HCT116 (cell line): Measurements from ENCODE around the gene SLC5A3. TPM values are rescaled to one million over a fixed set of nuclear protein-coding genes. Genes with fewer than 3 reads are reported as not detected.

Experiments used
- ATAC-seq: fragments of 200-7000 bp; cut with Tn5 transposase; 2 replicates; pipeline ENCODE4 v1.9.1; 2020; ENCODE audit warnings: mild to moderate bottlenecking, moderate library complexity
- BruUV-seq: library from RNA; stranded (reverse); fragments of 400-500 nt; replicated peaks from 2 replicates; lab custom pipeline; 2021; lab: Mats Ljungman, UMichigan
- CTCF ChIA-PET: fragments of 300-600 bp; sonication (Branson Sonifier 250); formaldehyde crosslinking; loops from one replicate; lab custom pipeline; 2021; ENCODE audit warnings: antibody characterized with exemption; lab: Charles Lee
- POLR2A ChIA-PET: fragments of 300-600, 350-600 bp; sonication (Branson Sonifier 250); formaldehyde crosslinking; loops from one replicate; lab custom pipeline; 2021; ENCODE audit warnings: antibody characterized with exemption; lab: Charles Lee
- RAD21 ChIA-PET, 2 experiments: fragments of 300-600 bp; sonication (Branson Sonifier 250); formaldehyde crosslinking; loops; one replicate each; lab custom pipeline; 2023; ENCODE audit warnings: low total read pairs in 2 of 2; ENCODE audit not compliant: uncharacterized antibody in 2 of 2, unreplicated experiment in 2 of 2, low non-redundant PET in 1 of 2; lab: Charles Lee
- DNase-seq: peaks from one replicate; pipeline ENCODE4 v3.0.0-alpha.2; 2010; ENCODE audit warnings: low read depth, low spot score
- H2AFZ ChIP-seq: fragments of 200-600 bp; shearing (Covaris generic), sonication (generic); 2 replicates; pipeline ENCODE4 v1.6.1; 2017; ENCODE audit warnings: low read depth, mixed run types, mixed read lengths, antibody characterized with exemption, low read length; ENCODE audit not compliant: poor library complexity, severe bottlenecking
- H3K27ac ChIP-seq: 2 replicates; pipeline ENCODE4 v1.5.1; 2012; ENCODE audit warnings: low read depth, low read length
- H3K27me3 ChIP-seq: fragments of 200-600 bp; sonication (generic); 2 replicates; pipeline ENCODE4 v1.6.1; 2016; ENCODE audit warnings: mixed run types, low read length, mixed read lengths; ENCODE audit not compliant: insufficient read depth
- H3K36me3 ChIP-seq, 2 experiments: fragments of 200-500 bp in 1 of 2; fragments of 200-600 bp in 1 of 2; sonication (Bioruptor generic) in 1 of 2; sonication (generic) in 1 of 2; 2 replicates each; pipeline versions ENCODE4 v1.5.1 to v1.6.1; 2014 to 2016; ENCODE audit warnings: low read length in 2 of 2, inconsistent platforms in 1 of 2, mixed read lengths in 1 of 2, mixed run types in 1 of 2; ENCODE audit not compliant: insufficient read depth in 2 of 2, control insufficient read depth in 1 of 2
- H3K4me1 ChIP-seq, 2 experiments: fragments of 200-600 bp in 1 of 2; sonication (generic) in 1 of 2; 2 replicates each; pipeline versions ENCODE4 v1.5.1 to v1.6.1; 2012 to 2017; ENCODE audit warnings: low read length in 2 of 2, inconsistent platforms in 1 of 2, mild to moderate bottlenecking in 1 of 2, mixed read lengths in 1 of 2, mixed run types in 1 of 2, moderate library complexity in 1 of 2; ENCODE audit not compliant: insufficient read depth in 2 of 2, control insufficient read depth in 1 of 2
- H3K4me2 ChIP-seq: fragments of 200-600 bp; sonication (generic); 2 replicates; pipeline ENCODE4 v1.6.1; 2017; ENCODE audit warnings: mixed run types, low read length, mixed read lengths
- H3K4me3 ChIP-seq, 2 experiments: fragments of 200-600 bp in 1 of 2; sonication (generic) in 1 of 2; replicated peaks in 1 of 2; 2 replicates each; pipeline ENCODE4 v1.5.1; 2011 to 2016; ENCODE audit warnings: low read length in 2 of 2, control low read depth in 1 of 2, low read depth in 1 of 2, mild to moderate bottlenecking in 1 of 2, mixed read lengths in 1 of 2, mixed run types in 1 of 2
- H3K79me2 ChIP-seq: fragments of 200-600 bp; sonication (generic); 2 replicates; pipeline ENCODE4 v1.6.1; 2017; ENCODE audit warnings: mild to moderate bottlenecking, mixed run types, low read length, moderate library complexity, mixed read lengths; ENCODE audit not compliant: insufficient read depth
- H3K9ac ChIP-seq: fragments of 200-600 bp; sonication (generic); 2 replicates; pipeline ENCODE4 v1.6.1; 2016; ENCODE audit warnings: low read length, mixed read lengths
- H3K9me2 ChIP-seq: fragments of 200-600 bp; sonication (generic), shearing (Covaris generic); 2 replicates; pipeline ENCODE4 v1.6.1; 2017; ENCODE audit warnings: mixed run types, mild to moderate bottlenecking, moderate library complexity; ENCODE audit not compliant: insufficient read depth
- H3K9me3 ChIP-seq, 2 experiments: fragments of 200-500 bp in 1 of 2; fragments of 200-600 bp in 1 of 2; sonication (Bioruptor generic) in 1 of 2; sonication (generic) in 1 of 2; 2 replicates each; pipeline ENCODE4 v1.6.1; 2014 to 2017; ENCODE audit warnings: low read length in 2 of 2, mixed read lengths in 2 of 2, inconsistent platforms in 1 of 2, low read depth in 1 of 2, mild to moderate bottlenecking in 1 of 2, mixed run types in 1 of 2, moderate library complexity in 1 of 2; ENCODE audit not compliant: control insufficient read depth in 1 of 2, insufficient read depth in 1 of 2
- H4K20me1 ChIP-seq: fragments of 200-600 bp; sonication (generic), shearing (Covaris generic); 2 replicates; pipeline ENCODE4 v1.6.1; 2017; ENCODE audit warnings: mixed run types, mild to moderate bottlenecking, moderate library complexity; ENCODE audit not compliant: insufficient read depth
- ATF3 ChIP-seq: IDR thresholded peaks from 2 replicates; pipeline ENCODE4 v1.6.1; 2012
- CBX3 ChIP-seq: IDR thresholded peaks from 2 replicates; pipeline ENCODE4 v1.6.1; 2012; ENCODE audit warnings: low read depth
- CEBPB ChIP-seq: IDR thresholded peaks from 2 replicates; pipeline ENCODE4 v1.6.1; 2012; ENCODE audit warnings: low read depth
- CTCF ChIP-seq, 3 experiments: fragments of 200-600 bp in 1 of 3; sonication (generic) in 1 of 3; IDR thresholded peaks in 2 of 3; conservative IDR thresholded peaks in 1 of 3; 2 replicates each; pipeline ENCODE4 v1.5.1; 2012 to 2017; ENCODE audit warnings: low read depth in 2 of 3, low read length in 2 of 3, antibody characterized with exemption in 1 of 3, borderline replicate concordance in 1 of 3, control low read depth in 1 of 3, mild to moderate bottlenecking in 1 of 3, mixed read lengths in 1 of 3, mixed run types in 1 of 3, moderate library complexity in 1 of 3; ENCODE audit not compliant: insufficient read depth in 1 of 3
- EGR1 ChIP-seq: IDR thresholded peaks from 2 replicates; pipeline ENCODE4 v1.6.1; 2012; ENCODE audit warnings: low read depth
- FOSL1 ChIP-seq: IDR thresholded peaks from 2 replicates; pipeline ENCODE4 v1.6.1; 2012; ENCODE audit warnings: low read depth
- JUND ChIP-seq: IDR thresholded peaks from 2 replicates; pipeline ENCODE4 v1.6.1; 2012
- POLR2A ChIP-seq: IDR thresholded peaks from 2 replicates; pipeline ENCODE4 v1.7.0; 2011; ENCODE audit warnings: borderline replicate concordance; ENCODE audit not compliant: insufficient read depth, insufficient read length; ENCODE audit errors: extremely low read depth
- POLR2AphosphoS5 ChIP-seq: IDR thresholded peaks from 2 replicates; pipeline ENCODE4 v1.6.1; 2011; ENCODE audit warnings: mild to moderate bottlenecking, low read depth, low read length, moderate library complexity
- SIN3A ChIP-seq: IDR thresholded peaks from 2 replicates; pipeline ENCODE4 v1.6.1; 2012; ENCODE audit warnings: low read depth
- SP1 ChIP-seq: IDR thresholded peaks from 2 replicates; pipeline ENCODE4 v1.6.1; 2012; ENCODE audit warnings: low read depth
- SRF ChIP-seq: IDR thresholded peaks from 2 replicates; pipeline ENCODE4 v1.6.1; 2012; ENCODE audit warnings: low read depth
- TCF7L2 ChIP-seq: IDR thresholded peaks from 2 replicates; pipeline ENCODE4 v1.7.0; 2011; ENCODE audit warnings: borderline replicate concordance, inconsistent platforms; ENCODE audit not compliant: insufficient read depth, insufficient read length; ENCODE audit errors: extremely low read depth
- YY1 ChIP-seq: IDR thresholded peaks from 2 replicates; pipeline ENCODE4 v1.6.1; 2011; ENCODE audit warnings: low read length, low read depth, moderate library complexity, mild to moderate bottlenecking; ENCODE audit not compliant: insufficient replicate concordance; ENCODE audit errors: extremely low read depth
- ZBTB33 ChIP-seq: IDR thresholded peaks from 2 replicates; pipeline ENCODE4 v1.6.1; 2011; ENCODE audit warnings: mild to moderate bottlenecking, low read length, moderate library complexity; ENCODE audit not compliant: insufficient replicate concordance; ENCODE audit errors: extremely low read depth
- intact Hi-C: fragments of 100-400 bp; cut with micrococcal nuclease; formaldehyde crosslinking; loops from 2 replicates; pipeline ENCODE4 v1.10.0; 2022
- total RNA-seq: library from RNA; stranded (reverse); gene quantifications from one replicate; pipeline ENCODE4 v1.2.1, GENCODE V29; 2021; ENCODE audit not compliant: unreplicated experiment

Gene SLC5A3
- total RNA-seq, 1 experiment from 2014 or later = 11.8 TPM

GRCh38 chr21:34065027-34065426 is 8.4 kb upstream of the SLC5A3 start:
- Histone ChIP-seq H3K4me2 (no peak overlapping the region), H3K27me3 (no peaks in the 10 kb centered on the region), H3K36me3 (no peaks in the 10 kb centered on the region), H3K9me2 (no peaks in the 10 kb centered on the region), H3K27ac (no peak overlapping the region), H3K4me1 (no peaks in the 10 kb centered on the region), H3K9me3 (no peaks in the 10 kb centered on the region), H4K20me1 (no peaks in the 10 kb centered on the region), H3K4me3 (no peak overlapping the region), H3K9ac (no peak overlapping the region), H2AFZ (no peak overlapping the region), H3K79me2 (no peaks in the 10 kb centered on the region)
- intact Hi-C loops = no loop called here
- ChIA-PET RAD21 (no interaction called here), POLR2A (no interaction called here), CTCF (no interaction called here)
- ATAC-seq (no peak), DNase-seq (no peak)
- no TSS peak for BruUV-seq
- TF ChIP-seq EGR1 (no peak), SIN3A (no peak)

- intact Hi-C loops = loop anchor here (10.0 kb wide), 1 partner anchor 127 kb away; no protein-coding TSS in a partner anchor
- H3K36me3 ChIP-seq = 0 out of 4 replicates have a peak, but pooled peaks cover 0 to 5% of the 10 kb centered on the region in 2 experiments
- H2AFZ ChIP-seq = no peak overlapping the region
- H3K4me2 ChIP-seq = no peak overlapping the region
- TF ChIP-seq JUND = no peak
- TF ChIP-seq SP1 = no peak
- TF ChIP-seq ATF3 = no peak
- no peak for TF ChIP-seq POLR2A
- TF ChIP-seq ZBTB33 = no peak
- no peak for TF ChIP-seq SIN3A
- TF ChIP-seq POLR2AphosphoS5 = no peak
- no peak for TF ChIP-seq SRF
- TF ChIP-seq YY1 = no peak
- no peak for TF ChIP-seq TCF7L2
- no peak for TF ChIP-seq CBX3
- no peak for TF ChIP-seq FOSL1
- TF ChIP-seq CEBPB = no peak
- TF ChIP-seq CTCF (IDR thresholded peaks at IDR 0.05 in 2 of 3, conservative IDR thresholded peaks at IDR 0.05 in 1 of 3; ENCODE audit: borderline replicate concordance in 1 of 3, insufficient read depth in 1 of 3, low read depth in 2 of 3, low read length in 2 of 3) = no peak
- TF ChIP-seq EGR1 = no peak
- TF ChIP-seq, all 23 proteins: peak for 0
- H3K9me2 ChIP-seq = no peaks in the 10 kb centered on the region
- H3K27ac ChIP-seq = no peak overlapping the region
- H3K9ac ChIP-seq = no peak overlapping the region
- H3K27me3 ChIP-seq = no peaks in the 10 kb centered on the region
- ChIA-PET POLR2A (no interaction called here), CTCF (no interaction called here), RAD21 (no interaction called here)
- no peaks in the 10 kb centered on the region for H4K20me1 ChIP-seq
- no peak for DNase-seq
- H3K9me3 ChIP-seq = no peaks in the 10 kb centered on the region
- peaks cover 10 to 14% of the 10 kb centered on the region in 2 experiments for H3K4me1 ChIP-seq
- ATAC-seq = no peak
- peaks cover 26% of the 10 kb centered on the region for H3K79me2 ChIP-seq
- no TSS peak for BruUV-seq
- no peak overlapping the region for H3K4me3 ChIP-seq
Observed at GRCh38 chr21:34071683-34072082, 1.7 kb upstream of the SLC5A3 start.
